Retinal pigment epithelial cell (primary cell): ENCODE measurements around the gene RGR.

Experiments
- DNase-seq: peaks from one replicate; pipeline ENCODE4 v3.0.0-alpha.2; 2010; ENCODE audit warnings: low read depth
- H3K4me3 ChIP-seq: 2 replicates; pipeline ENCODE4 v1.5.1; 2011; ENCODE audit warnings: mild to moderate bottlenecking, low read length, control low read depth, moderate library complexity
- TF ChIP-seq, protein P1 (sequence below): conservative IDR thresholded peaks from 2 replicates; pipeline ENCODE4 v1.5.1; 2011; ENCODE audit warnings: low read depth, low read length, control low read depth, inconsistent platforms

RGR gene

GRCh38 chr10:84244651-84245270 lies at the start of gene RGR:
TSS of gene RGR (plus strand) at chr10:84245053. CDS start at chr10:84245091, 38 bp downstream.
- peak; percentile 83 for DNase-seq
- TF ChIP-seq, protein P1, sequence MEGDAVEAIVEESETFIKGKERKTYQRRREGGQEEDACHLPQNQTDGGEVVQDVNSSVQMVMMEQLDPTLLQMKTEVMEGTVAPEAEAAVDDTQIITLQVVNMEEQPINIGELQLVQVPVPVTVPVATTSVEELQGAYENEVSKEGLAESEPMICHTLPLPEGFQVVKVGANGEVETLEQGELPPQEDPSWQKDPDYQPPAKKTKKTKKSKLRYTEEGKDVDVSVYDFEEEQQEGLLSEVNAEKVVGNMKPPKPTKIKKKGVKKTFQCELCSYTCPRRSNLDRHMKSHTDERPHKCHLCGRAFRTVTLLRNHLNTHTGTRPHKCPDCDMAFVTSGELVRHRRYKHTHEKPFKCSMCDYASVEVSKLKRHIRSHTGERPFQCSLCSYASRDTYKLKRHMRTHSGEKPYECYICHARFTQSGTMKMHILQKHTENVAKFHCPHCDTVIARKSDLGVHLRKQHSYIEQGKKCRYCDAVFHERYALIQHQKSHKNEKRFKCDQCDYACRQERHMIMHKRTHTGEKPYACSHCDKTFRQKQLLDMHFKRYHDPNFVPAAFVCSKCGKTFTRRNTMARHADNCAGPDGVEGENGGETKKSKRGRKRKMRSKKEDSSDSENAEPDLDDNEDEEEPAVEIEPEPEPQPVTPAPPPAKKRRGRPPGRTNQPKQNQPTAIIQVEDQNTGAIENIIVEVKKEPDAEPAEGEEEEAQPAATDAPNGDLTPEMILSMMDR, result no peak
- no peak within 1 kb of the TSS for H3K4me3 ChIP-seq

GRCh38 chr10:84196083-84196482 lies 48.8 kb upstream of the RGR start:
- no peak overlapping the region for H3K4me3 ChIP-seq
- TF ChIP-seq, protein P1, result no peak
- no peak for DNase-seq

DNA sequence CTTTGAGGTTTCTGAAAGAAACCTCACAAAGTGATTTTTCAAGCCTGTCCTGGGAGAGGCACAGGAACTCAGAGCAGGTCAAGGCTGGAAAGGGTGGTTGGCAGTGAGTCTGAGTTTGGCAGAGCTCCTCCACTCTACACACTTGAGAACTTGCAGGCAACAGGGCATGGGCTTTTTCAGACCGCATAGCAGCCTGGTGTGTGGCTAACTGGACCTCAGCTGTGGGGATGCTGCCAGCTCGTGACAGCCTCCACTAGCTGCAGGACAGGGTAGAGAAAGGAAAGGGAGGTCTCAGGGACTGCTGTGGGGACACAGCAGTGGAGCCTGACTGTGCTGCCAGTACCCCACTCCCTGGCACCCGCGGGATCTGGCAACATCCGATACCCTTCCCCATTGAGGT lies 47.9 kb upstream of the RGR start:
- DNase-seq, result no peak
- TF ChIP-seq, protein P1, result no peak
- H3K4me3 ChIP-seq, result no peak overlapping the region

GRCh38 chr10:84197643-84198042 lies 47.2 kb upstream of the RGR start:
- H3K4me3 ChIP-seq, result no peak overlapping the region
- DNase-seq, result no peak
- TF ChIP-seq, protein P1, result no peak

DNA sequence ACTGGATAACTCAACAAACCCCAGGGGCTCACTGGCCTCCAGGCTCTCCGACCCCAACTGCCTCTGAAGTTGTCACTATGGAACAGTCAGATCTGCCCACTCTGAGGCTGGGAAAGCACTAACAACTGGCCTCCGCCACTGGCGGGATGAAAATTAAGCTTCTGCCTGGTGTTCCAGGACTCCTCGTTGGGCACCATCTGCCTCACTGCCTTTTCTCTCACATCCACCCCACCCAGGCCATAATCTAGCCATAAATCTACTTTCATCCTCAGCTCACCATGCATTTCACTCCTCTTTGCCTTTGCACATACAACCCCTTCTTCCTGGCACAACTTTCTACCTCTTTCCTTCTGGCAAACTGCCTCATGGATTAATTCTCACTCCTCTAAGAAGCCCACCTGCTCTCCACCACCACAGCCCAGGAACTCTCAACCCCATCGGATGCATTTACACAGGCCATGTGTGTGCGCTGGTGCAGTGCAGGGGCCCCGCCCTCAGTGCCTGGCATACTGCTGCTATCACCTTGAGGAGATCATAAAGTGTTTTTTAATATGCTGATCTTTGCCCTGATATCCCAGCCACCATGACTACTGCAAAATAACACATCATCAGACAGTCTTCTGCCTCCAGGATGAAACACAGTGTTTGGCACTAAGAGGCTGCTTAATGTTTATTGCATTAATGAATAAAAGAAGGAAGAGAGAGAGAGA lies 46.5 kb upstream of the RGR start:
- no peak overlapping the region for H3K4me3 ChIP-seq
- TF ChIP-seq, protein P1, result no peak
- DNase-seq, result no peak

- no peak overlapping the region for H3K4me3 ChIP-seq
- TF ChIP-seq, protein P1, result no peak
- DNase-seq, result no peak
Measured at GRCh38 chr10:84200537-84201243, 44.2 kb upstream of the RGR start.

GRCh38 chr10:84201244-84201606 lies 43.6 kb upstream of the RGR start:
- no peak for DNase-seq
- TF ChIP-seq, protein P1, result no peak

More at GRCh38 chr10:84201244-84201606, 43.6 kb upstream of the RGR start:
- no peak overlapping the region for H3K4me3 ChIP-seq
